ENCODE measurements around the gene SLC50A1.
"Not testable (repeated sequence)": the region's sequence is repeated elsewhere in the genome, so short reads cannot be mapped to it uniquely, and the experiment has no call there.

Gene SLC50A1

DNA sequence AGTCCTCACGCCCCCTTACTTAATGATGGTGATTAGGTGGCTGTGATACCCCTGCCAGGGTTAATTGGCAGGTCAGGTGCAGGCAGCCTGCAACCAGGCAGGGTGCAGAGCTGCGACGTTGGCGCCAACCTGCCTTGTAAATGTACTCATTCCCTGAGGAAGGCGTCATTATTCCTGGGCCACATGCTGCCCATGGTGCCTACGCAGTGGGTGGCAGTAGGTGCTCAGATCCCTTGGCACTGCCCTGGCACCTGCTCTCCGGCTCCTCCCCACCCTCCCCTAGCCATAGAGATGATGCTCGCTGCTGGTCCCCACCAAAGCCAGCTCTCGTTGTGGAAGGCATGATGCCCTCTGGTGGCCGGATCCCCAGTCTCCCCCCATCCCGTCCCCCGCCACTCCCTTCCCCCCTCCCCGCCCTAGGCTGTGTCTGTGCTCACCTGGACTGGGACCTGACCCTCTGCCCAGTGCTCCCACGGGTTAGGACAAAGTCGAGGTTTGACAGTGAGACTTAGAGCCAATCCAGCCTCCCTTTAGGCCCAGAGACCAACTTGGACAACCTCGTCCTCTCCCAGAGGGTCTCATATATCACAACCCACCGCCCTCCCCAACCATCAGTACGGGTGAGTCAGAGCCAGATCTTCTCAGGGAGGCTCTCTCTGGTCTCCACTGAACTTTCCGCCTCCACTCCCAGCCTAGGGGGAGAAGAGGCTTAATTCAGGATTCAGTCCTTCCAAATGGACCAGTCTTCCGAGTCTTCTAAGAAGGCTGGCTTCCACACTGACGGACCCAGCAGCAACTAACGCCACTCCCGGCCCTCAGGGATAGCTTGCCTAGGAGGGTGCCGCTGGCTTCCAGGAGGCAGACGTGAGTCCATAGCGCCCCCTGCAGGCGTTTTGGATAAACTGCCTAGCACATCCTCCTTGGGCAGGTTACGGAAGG lies 31.8 kb downstream of the SLC50A1 start:
- peak overlapping the region; percentile 60 for H3K4me2 ChIP-seq (ENCODE audit: low read depth, low read length)
- peak overlapping the region; percentile 20; the same call in 1 of the 2 replicates for H3K4me3 ChIP-seq (ENCODE audit: low read length)
- no peaks in the 10 kb centered on the region for H3K36me3 ChIP-seq (replicated peaks; ENCODE audit: insufficient read depth, low read length)
- DNase-seq, result peak; percentile 93
- no peaks in the 10 kb centered on the region for H3K9me2 ChIP-seq (replicated peaks; ENCODE audit: insufficient read depth, low read length)
- no peaks in the 10 kb centered on the region for H3K9me3 ChIP-seq (replicated peaks; ENCODE audit: insufficient read depth, low read length)
- no peak overlapping the region for H3K9ac ChIP-seq (ENCODE audit: low read length)
- no peaks in the 10 kb centered on the region for H3K27me3 ChIP-seq (replicated peaks; ENCODE audit: insufficient read depth, low read length)
- H4K20me1 ChIP-seq (ENCODE audit: insufficient read depth, low read length), result no peaks in the 10 kb centered on the region
- no peak overlapping the region for H3K27ac ChIP-seq (ENCODE audit: low read length)
- TF ChIP-seq, protein P1, sequence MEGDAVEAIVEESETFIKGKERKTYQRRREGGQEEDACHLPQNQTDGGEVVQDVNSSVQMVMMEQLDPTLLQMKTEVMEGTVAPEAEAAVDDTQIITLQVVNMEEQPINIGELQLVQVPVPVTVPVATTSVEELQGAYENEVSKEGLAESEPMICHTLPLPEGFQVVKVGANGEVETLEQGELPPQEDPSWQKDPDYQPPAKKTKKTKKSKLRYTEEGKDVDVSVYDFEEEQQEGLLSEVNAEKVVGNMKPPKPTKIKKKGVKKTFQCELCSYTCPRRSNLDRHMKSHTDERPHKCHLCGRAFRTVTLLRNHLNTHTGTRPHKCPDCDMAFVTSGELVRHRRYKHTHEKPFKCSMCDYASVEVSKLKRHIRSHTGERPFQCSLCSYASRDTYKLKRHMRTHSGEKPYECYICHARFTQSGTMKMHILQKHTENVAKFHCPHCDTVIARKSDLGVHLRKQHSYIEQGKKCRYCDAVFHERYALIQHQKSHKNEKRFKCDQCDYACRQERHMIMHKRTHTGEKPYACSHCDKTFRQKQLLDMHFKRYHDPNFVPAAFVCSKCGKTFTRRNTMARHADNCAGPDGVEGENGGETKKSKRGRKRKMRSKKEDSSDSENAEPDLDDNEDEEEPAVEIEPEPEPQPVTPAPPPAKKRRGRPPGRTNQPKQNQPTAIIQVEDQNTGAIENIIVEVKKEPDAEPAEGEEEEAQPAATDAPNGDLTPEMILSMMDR (IDR thresholded peaks at IDR 0.05; ENCODE audit: low read length), result peak; percentile 99
- no peak for TF ChIP-seq EZH2 (optimal IDR thresholded peaks at IDR 0.05; ENCODE audit: low read depth, low read length)
- no peak for TF ChIP-seq EZH2phosphoT487 (IDR thresholded peaks at IDR 0.05; ENCODE audit: low read length)
- peaks cover 10% of the 10 kb centered on the region for H3K4me1 ChIP-seq (ENCODE audit: low read length)
- peak overlapping the region; percentile 62 for H2AFZ ChIP-seq (ENCODE audit: low read length)
- H3K79me2 ChIP-seq (ENCODE audit: low read length), result peaks cover 12% of the 10 kb centered on the region
- 0 out of 2 replicates have a peak, but pooled peaks cover 5% of the 10 kb centered on the region for H3F3A ChIP-seq (ENCODE audit: insufficient read depth, low read length)

DNA sequence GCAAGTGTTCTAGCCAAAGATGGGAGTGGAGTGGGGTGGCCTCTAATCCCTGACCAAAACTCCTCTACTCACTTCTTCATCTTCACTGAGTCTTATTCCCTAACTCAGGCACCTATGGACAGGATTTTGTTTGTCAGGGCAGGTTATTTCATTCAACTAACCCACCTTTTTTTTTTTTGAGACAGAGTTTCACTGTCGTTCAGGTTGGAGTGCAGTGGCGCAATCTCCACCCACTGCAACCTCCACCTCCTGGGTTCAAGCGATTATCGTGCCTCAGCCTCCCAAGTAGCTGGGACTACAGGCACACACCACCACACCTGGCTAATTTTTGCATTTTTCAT lies 32.4 kb downstream of the SLC50A1 start:
- not testable (repeated sequence) for H3K9me2 ChIP-seq (replicated peaks; ENCODE audit: insufficient read depth, low read length); H2AFZ ChIP-seq (ENCODE audit: low read length); H3K4me2 ChIP-seq (ENCODE audit: low read depth, low read length); H3F3A ChIP-seq (ENCODE audit: insufficient read depth, low read length); H3K9ac ChIP-seq (ENCODE audit: low read length); H3K4me3 ChIP-seq (ENCODE audit: low read length); H4K20me1 ChIP-seq (ENCODE audit: insufficient read depth, low read length); H3K36me3 ChIP-seq (replicated peaks; ENCODE audit: insufficient read depth, low read length); H3K27ac ChIP-seq (ENCODE audit: low read length); DNase-seq; H3K9me3 ChIP-seq (replicated peaks; ENCODE audit: insufficient read depth, low read length); H3K27me3 ChIP-seq (replicated peaks; ENCODE audit: insufficient read depth, low read length)
- H3K79me2 ChIP-seq (ENCODE audit: low read length), result peaks cover 18% of the 10 kb centered on the region
- peaks cover 11% of the 10 kb centered on the region for H3K4me1 ChIP-seq (ENCODE audit: low read length)

- 0 out of 2 replicates have a peak, but pooled peaks cover 5% of the 10 kb centered on the region for H3F3A ChIP-seq (ENCODE audit: insufficient read depth, low read length)
- no peak overlapping the region for H2AFZ ChIP-seq (ENCODE audit: low read length)
- no peak overlapping the region for H3K4me3 ChIP-seq (ENCODE audit: low read length)
- no peak overlapping the region for H3K27ac ChIP-seq (ENCODE audit: low read length)
- no peaks in the 10 kb centered on the region for H4K20me1 ChIP-seq (ENCODE audit: insufficient read depth, low read length)
- no peaks in the 10 kb centered on the region for H3K36me3 ChIP-seq (replicated peaks; ENCODE audit: insufficient read depth, low read length)
- H3K27me3 ChIP-seq (replicated peaks; ENCODE audit: insufficient read depth, low read length), result peaks cover under 1% of the 10 kb centered on the region; the same call in 1 of the 2 replicates
- H3K9ac ChIP-seq (ENCODE audit: low read length), result no peak overlapping the region
- TF ChIP-seq, protein P1 (IDR thresholded peaks at IDR 0.05; ENCODE audit: low read length), result no peak
- TF ChIP-seq EZH2 (optimal IDR thresholded peaks at IDR 0.05; ENCODE audit: low read depth, low read length) (no peak), EZH2phosphoT487 (IDR thresholded peaks at IDR 0.05; ENCODE audit: low read length) (no peak)
- peaks cover 14% of the 10 kb centered on the region for H3K4me1 ChIP-seq (ENCODE audit: low read length)
- no peak overlapping the region for H3K4me2 ChIP-seq (ENCODE audit: low read depth, low read length)
- DNase-seq, result no peak
- peaks cover 18% of the 10 kb centered on the region for H3K79me2 ChIP-seq (ENCODE audit: low read length)
- no peaks in the 10 kb centered on the region for H3K9me2 ChIP-seq (replicated peaks; ENCODE audit: insufficient read depth, low read length)
- no peaks in the 10 kb centered on the region for H3K9me3 ChIP-seq (replicated peaks; ENCODE audit: insufficient read depth, low read length)
Measured at GRCh38 chr1:155168456-155169210, 33.0 kb downstream of the SLC50A1 start.

All from MM.1S (cell line).